DOHH2 (cell line): Measurements from ENCODE around the gene EVC.

Experiments
- EZH2phosphoT487 ChIP-seq: fragments of 200-600 bp; sonication (generic); IDR thresholded peaks from 2 replicates; pipeline ENCODE4 v1.6.1; 2017; ENCODE audit warnings: borderline replicate concordance, mild to moderate bottlenecking, antibody characterized with exemption, low read length, moderate library complexity, mixed read lengths
- TF ChIP-seq, protein P1 (sequence below): fragments of 200-600 bp; sonication (generic); IDR thresholded peaks from one replicate; pipeline ENCODE4 v1.5.1; 2014; ENCODE audit warnings: antibody characterized with exemption, mild to moderate bottlenecking, low read depth, low read length; ENCODE audit not compliant: poor library complexity, severe bottlenecking

DNA sequence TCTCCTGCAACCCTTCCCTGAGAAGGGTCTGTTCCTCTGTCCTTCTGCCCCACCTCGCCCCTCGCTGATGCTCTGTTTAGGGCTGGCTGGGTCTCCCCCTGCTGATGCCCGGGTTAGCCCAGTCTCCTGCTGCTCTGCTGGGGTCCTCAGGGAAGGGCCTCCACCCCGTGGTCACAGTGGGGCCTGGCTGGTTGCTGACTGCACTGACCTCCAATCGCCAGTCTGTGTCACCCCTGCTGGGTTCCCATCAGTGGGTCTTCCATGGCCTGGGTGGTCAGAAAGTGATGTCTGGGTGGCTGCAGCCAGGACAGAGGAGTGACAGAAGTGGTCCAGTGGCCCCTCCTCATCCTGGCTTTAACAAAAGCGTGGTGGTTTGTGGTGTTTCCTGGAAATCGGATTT lies 44.7 kb downstream of the EVC start:
- TF ChIP-seq, protein P1, sequence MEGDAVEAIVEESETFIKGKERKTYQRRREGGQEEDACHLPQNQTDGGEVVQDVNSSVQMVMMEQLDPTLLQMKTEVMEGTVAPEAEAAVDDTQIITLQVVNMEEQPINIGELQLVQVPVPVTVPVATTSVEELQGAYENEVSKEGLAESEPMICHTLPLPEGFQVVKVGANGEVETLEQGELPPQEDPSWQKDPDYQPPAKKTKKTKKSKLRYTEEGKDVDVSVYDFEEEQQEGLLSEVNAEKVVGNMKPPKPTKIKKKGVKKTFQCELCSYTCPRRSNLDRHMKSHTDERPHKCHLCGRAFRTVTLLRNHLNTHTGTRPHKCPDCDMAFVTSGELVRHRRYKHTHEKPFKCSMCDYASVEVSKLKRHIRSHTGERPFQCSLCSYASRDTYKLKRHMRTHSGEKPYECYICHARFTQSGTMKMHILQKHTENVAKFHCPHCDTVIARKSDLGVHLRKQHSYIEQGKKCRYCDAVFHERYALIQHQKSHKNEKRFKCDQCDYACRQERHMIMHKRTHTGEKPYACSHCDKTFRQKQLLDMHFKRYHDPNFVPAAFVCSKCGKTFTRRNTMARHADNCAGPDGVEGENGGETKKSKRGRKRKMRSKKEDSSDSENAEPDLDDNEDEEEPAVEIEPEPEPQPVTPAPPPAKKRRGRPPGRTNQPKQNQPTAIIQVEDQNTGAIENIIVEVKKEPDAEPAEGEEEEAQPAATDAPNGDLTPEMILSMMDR = no peak
- no peak for TF ChIP-seq EZH2phosphoT487
